ENCODE data around the gene PCP4.

Gene PCP4

DNA sequence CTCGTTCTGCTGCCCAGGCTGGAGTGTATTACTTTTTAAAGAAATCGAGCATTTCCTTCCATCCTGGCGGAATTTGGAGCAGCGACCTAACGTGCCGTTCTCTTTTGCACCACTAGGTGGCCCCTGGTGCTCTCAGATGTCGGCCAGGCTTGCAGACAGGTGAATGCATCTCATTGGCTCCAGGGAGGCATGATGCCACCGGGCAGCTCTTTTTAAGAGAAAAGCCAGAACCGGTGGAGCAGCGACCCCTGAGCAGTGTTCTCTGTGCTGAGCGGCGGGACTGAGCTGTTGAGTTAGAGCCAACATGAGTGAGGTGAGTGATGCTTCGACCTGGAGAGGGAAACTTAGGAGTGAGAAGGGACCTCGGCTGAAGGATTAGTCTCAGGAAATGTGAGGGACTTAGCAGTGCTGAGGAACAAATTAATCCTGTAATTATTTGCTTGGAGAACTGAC, at the start of gene PCP4:
TSS of gene PCP4 (plus strand) at position 241 of the 453 bp plus-strand sequence. CDS start at position 305, 64 bp downstream.
- H3K4me3 ChIP-seq, result no peak within 1 kb of the TSS
- no peak within 1 kb of the TSS for H3K27ac ChIP-seq
- DNase-seq (ENCODE audit: low spot score), result no peak
- TF ChIP-seq, protein P1, sequence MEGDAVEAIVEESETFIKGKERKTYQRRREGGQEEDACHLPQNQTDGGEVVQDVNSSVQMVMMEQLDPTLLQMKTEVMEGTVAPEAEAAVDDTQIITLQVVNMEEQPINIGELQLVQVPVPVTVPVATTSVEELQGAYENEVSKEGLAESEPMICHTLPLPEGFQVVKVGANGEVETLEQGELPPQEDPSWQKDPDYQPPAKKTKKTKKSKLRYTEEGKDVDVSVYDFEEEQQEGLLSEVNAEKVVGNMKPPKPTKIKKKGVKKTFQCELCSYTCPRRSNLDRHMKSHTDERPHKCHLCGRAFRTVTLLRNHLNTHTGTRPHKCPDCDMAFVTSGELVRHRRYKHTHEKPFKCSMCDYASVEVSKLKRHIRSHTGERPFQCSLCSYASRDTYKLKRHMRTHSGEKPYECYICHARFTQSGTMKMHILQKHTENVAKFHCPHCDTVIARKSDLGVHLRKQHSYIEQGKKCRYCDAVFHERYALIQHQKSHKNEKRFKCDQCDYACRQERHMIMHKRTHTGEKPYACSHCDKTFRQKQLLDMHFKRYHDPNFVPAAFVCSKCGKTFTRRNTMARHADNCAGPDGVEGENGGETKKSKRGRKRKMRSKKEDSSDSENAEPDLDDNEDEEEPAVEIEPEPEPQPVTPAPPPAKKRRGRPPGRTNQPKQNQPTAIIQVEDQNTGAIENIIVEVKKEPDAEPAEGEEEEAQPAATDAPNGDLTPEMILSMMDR (IDR thresholded peaks at IDR 0.05), result peak; percentile 61

GRCh38 chr21:39818557-39818956, 48.7 kb upstream of the PCP4 start:
- Histone ChIP-seq H3K4me3 (no peak overlapping the region), H3K27ac (no peak overlapping the region)
- TF ChIP-seq, protein P1 (IDR thresholded peaks at IDR 0.05), result no peak
- no peak for DNase-seq (ENCODE audit: low spot score)

- H3K27ac ChIP-seq, result no peak overlapping the region
- no peak for DNase-seq (ENCODE audit: low spot score)
- TF ChIP-seq, protein P1 (IDR thresholded peaks at IDR 0.05), result no peak
- H3K4me3 ChIP-seq, result no peak overlapping the region
Observed at GRCh38 chr21:39822042-39822441, 45.2 kb upstream of the PCP4 start.

- TF ChIP-seq, protein P1 (IDR thresholded peaks at IDR 0.05), result no peak
- DNase-seq (ENCODE audit: low spot score), result no peak
- Histone ChIP-seq H3K4me3 (no peak overlapping the region), H3K27ac (no peak overlapping the region)
Observed at GRCh38 chr21:39825250-39825649, 42.0 kb upstream of the PCP4 start.

- TF ChIP-seq, protein P1 (IDR thresholded peaks at IDR 0.05), result no peak
- H3K27ac ChIP-seq, result no peak overlapping the region
- DNase-seq (ENCODE audit: low spot score), result no peak
- H3K4me3 ChIP-seq, result no peak overlapping the region
Observed at GRCh38 chr21:39834543-39834942, 32.7 kb upstream of the PCP4 start.

GRCh38 chr21:39837861-39838359, 29.3 kb upstream of the PCP4 start:
- TF ChIP-seq, protein P1 (IDR thresholded peaks at IDR 0.05), result no peak
- no peak for DNase-seq (ENCODE audit: low spot score)
- H3K27ac ChIP-seq, result no peak overlapping the region
- H3K4me3 ChIP-seq, result no peak overlapping the region

- DNase-seq (ENCODE audit: low spot score), result no peak
- TF ChIP-seq, protein P1 (IDR thresholded peaks at IDR 0.05), result no peak
- H3K27ac ChIP-seq, result no peak overlapping the region
- H3K4me3 ChIP-seq, result no peak overlapping the region
Observed at GRCh38 chr21:39840373-39841097, 26.7 kb upstream of the PCP4 start.

All from coronary artery (tissue), 2 donors.